HCT116 (cell line): Measurements from ENCODE around the gene SLC12A5.

ENCODE experiments used
- ATF3 ChIP-seq: IDR thresholded peaks from 2 replicates; pipeline ENCODE4 v1.6.1; 2012
- CEBPB ChIP-seq: IDR thresholded peaks from 2 replicates; pipeline ENCODE4 v1.6.1; 2012; ENCODE audit warnings: low read depth
- CTCF ChIP-seq, 3 experiments: fragments of 200-600 bp in 1 of 3; sonication (generic) in 1 of 3; IDR thresholded peaks in 2 of 3; conservative IDR thresholded peaks in 1 of 3; 2 replicates each; pipeline ENCODE4 v1.5.1; 2012 to 2017; ENCODE audit warnings: low read depth in 2 of 3, low read length in 2 of 3, antibody characterized with exemption in 1 of 3, borderline replicate concordance in 1 of 3, control low read depth in 1 of 3, mild to moderate bottlenecking in 1 of 3, mixed read lengths in 1 of 3, mixed run types in 1 of 3, moderate library complexity in 1 of 3; ENCODE audit not compliant: insufficient read depth in 1 of 3
- JUND ChIP-seq: IDR thresholded peaks from 2 replicates; pipeline ENCODE4 v1.6.1; 2012
- POLR2A ChIP-seq: IDR thresholded peaks from 2 replicates; pipeline ENCODE4 v1.7.0; 2011; ENCODE audit warnings: borderline replicate concordance; ENCODE audit not compliant: insufficient read depth, insufficient read length; ENCODE audit errors: extremely low read depth
- POLR2AphosphoS5 ChIP-seq: IDR thresholded peaks from 2 replicates; pipeline ENCODE4 v1.6.1; 2011; ENCODE audit warnings: mild to moderate bottlenecking, low read depth, low read length, moderate library complexity
- RAD21 ChIP-seq: IDR thresholded peaks from 2 replicates; pipeline ENCODE4 v1.6.1; 2012; ENCODE audit warnings: low read depth, mild to moderate bottlenecking
- SP1 ChIP-seq: IDR thresholded peaks from 2 replicates; pipeline ENCODE4 v1.6.1; 2012; ENCODE audit warnings: low read depth
- SRF ChIP-seq: IDR thresholded peaks from 2 replicates; pipeline ENCODE4 v1.6.1; 2012; ENCODE audit warnings: low read depth
- ZBTB33 ChIP-seq: IDR thresholded peaks from 2 replicates; pipeline ENCODE4 v1.6.1; 2011; ENCODE audit warnings: mild to moderate bottlenecking, low read length, moderate library complexity; ENCODE audit not compliant: insufficient replicate concordance; ENCODE audit errors: extremely low read depth
- ZNF274 ChIP-seq: fragments of 200-500 bp; sonication (Bioruptor generic); IDR thresholded peaks from 2 replicates; pipeline ENCODE4 v1.6.1; 2014; ENCODE audit warnings: mild to moderate bottlenecking, low read depth, low read length, inconsistent platforms

DNA sequence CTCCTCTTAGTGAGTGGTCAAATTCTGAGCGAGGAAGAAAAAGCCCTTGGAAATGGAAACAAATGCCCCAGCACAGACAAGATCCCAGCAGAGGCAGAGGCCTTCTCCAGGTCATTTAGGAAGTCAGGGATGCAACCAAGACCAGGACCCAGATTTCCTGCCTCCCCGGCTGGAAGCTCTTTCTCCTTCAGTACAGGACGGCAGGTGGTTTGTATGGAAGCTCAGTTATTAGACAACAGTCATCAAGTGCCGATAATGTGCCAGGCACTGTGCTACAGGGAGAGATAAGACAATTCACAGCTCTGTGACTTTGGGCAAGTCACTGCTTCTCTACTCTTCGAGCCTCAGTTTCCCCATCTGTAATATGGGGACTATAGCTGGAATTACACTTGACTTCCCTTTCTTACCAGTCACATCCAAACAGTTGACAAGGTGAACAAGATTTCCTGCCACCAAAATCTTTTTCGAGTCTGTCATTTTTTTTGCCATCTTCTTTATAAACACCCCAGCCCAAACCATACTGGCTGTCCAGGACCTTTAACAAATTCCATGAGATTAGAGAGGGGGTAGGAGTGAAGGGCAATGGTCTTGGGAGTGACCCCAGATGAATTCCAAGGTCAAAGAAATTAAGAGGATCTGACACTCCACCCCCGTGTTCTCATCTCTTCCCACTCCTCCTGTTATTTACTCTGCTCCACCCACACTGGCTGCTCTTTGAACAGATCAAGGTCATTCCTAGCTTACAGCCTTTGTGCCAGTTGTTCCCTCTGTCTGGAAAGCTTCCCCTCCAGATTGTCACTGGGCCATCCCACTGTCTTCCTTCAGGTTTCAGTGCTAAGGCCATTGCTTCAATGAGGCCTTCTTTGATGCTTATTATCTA is 14.3 kb upstream of the SLC12A5 start:
- TF ChIP-seq CTCF (IDR thresholded peaks at IDR 0.05 in 2 of 3, conservative IDR thresholded peaks at IDR 0.05 in 1 of 3; ENCODE audit: borderline replicate concordance in 1 of 3, insufficient read depth in 1 of 3, low read depth in 2 of 3, low read length in 2 of 3): no peak
- no peak for TF ChIP-seq JUND
- TF ChIP-seq POLR2AphosphoS5: no peak
- TF ChIP-seq POLR2A: no peak
- no peak for TF ChIP-seq ZNF274
- TF ChIP-seq SRF: no peak
- TF ChIP-seq RAD21: no peak
- TF ChIP-seq CEBPB: no peak
- TF ChIP-seq ZBTB33: no peak
- no peak for TF ChIP-seq SP1
- TF ChIP-seq ATF3: no peak
